ENCODE data around the gene ICE2.
"Not testable (repeated sequence)": the region's sequence is repeated elsewhere in the genome, so short reads cannot be mapped to it uniquely, and the experiment has no call there.

Gene ICE2

DNA sequence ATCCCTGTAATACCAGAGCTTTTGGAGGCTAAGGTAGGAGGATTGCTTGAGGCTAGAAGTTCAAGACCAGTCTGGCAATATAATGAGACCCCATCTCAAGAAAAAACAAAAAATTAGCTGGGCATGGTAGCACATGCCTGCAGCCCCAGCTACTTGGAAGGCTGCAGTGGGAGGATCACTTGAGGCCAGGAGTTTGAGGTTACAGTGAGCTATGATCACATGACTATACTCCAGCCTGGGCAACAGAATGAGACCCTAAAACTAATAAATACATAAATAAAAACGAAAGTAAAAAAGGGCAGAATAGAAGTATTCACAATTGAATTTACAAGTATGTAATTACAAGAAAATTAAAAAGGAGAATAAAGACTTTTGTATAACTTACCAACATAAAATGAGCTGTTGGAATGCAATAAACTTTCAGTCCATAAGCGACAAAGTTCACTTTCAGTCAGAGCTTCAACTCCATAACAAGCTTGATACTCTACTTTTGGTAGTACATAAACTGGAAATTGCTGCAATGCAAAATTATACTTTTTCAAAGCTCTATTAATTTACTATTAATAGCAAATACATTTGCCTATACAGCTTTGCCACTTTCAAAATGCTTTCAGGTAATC is 36.8 kb downstream of the ICE2 start:
- DNase-seq = no peak

DNA sequence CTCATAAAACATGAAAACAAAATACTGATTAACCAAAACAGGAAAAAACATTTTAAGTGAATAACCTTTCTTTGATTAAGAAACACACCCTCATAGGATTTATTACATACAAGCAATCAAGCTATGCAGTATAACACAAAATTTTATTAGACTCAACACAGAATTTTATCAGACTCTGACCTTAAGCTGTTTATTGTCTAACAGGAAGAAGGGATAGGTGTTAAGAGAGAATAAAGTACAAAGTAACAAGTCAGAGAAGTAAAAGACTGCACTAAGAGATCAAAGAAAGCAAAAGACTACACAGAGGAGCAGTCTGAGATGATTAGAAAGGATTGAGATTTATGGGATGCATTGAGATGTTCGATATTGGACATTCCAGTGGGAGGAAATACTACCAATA is 37.6 kb downstream of the ICE2 start:
- DNase-seq = no peak

DNA sequence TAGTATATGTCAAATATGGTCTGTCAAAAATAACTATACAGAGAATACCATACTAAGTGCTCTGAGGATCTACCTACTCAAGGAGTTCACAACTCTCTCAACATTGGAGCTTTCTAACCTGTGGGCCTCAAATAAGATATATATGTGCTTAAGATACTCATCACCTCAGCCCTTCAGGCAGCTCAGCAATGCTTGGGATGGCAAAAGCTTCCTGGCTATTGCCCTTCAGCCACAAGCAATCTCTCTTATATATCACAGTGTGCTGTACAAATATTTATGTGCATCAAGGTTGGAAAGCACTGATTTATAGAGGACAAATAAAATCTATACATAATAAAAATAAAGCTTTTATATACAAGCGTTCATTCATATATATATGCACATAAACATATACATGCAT is 40.3 kb downstream of the ICE2 start:
- no peak for DNase-seq

DNA sequence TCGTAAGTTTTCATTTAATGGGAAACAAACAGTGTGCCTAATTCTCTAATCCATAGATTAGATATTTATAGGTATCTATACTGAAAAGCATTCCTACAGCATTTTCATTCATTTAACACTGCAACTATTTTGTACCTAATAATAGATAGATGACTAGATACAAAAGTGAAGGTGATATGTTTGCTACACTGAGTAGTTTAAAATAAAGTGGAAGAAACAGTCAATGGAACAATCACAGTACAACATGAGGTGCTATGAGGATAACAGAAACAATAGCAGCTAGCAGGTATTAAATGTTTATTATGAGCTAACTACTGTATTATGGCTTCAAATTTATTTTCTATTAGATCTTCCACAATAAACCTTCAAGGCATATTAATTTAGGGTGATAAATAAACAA is 50.0 kb downstream of the ICE2 start:
- no peak for DNase-seq

DNA sequence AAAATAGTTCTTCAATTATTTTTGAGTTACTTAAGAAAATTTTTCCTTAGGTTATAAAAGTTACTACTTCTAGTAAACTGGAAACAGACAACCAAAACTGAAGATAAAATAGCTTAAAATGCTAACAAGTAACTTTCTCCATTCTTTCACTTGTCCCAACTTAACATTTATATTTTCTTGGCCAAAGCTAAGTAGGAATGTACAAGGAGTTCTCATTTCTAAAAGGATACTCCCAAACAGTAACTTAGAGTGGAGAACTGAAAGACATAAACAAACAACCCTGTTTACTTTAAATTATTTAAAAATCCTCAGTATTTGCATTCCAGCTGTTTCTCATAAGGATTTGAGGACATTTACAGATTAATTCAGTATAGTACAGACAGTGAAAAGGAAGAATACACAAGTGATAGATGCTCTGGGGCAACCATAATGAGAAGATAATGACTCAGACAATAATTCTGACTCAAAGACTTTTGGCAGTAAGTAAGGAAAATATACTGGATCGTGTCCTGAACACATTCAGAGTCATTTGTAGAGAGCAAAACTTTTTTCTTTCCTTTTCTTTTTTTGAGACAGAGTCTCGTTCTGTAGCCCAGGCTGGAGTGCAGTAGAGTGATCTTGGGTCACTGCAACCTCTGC is 52.0 kb downstream of the ICE2 start:
- no peak for DNase-seq

DNA sequence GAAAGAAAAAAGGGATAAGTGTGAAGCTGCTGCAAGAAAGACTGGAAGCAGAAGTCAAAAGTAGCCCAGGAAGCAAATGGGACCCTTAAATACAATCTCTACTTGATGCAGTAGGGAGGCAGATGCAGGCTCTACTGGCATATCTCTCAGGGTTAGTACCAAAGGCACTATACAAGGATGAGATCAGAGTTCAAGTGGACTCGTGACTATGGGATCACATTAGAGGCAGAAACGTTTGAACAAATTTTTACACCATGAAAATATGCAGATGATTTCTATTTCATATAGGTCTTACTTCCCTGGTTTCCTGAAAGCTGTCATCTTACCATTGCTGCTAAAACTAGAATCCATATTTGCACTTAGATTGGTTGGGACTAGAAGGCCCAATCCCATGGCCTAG is 53.5 kb downstream of the ICE2 start:
- no peak for DNase-seq

DNA sequence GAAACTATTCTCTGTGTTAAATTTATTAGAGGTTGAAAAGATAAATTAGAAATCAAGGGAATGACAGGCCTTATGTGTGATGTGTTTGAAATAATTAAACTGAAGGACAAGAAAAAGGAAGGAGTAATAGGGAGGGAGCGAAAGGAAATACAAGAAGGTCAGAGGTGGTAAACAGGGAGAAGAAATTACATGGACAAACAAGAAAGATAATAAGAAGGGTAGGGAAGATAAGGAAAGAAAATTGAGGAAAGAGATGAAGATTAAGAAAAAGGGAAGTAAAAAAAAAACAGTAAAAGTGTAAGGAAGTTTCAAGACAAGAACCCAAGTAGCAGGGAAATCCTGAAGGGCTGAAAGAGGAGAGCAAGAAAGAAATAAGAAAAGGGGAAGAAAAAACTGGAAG is 54.9 kb downstream of the ICE2 start:
- no peak for DNase-seq

DNA sequence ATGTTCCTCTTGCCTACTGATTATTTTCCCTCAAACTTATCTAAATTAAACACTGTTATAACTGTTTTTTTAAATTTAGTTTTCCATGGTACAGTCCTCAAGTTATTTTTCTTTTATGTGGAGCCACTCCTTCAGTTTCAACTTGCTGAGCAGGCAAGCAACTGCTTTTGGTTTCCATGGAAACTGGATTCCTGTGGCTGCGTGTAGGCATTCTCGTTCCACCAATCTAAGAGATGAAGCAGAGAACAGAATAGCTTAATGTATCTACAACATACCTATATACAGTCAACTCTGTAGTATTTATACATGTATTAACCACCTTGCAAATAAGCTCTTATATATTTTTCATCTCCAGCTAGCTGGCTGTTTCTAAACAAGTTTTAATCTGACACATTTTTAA is 55.4 kb downstream of the ICE2 start:
- peak; percentile 22 for DNase-seq

DNA sequence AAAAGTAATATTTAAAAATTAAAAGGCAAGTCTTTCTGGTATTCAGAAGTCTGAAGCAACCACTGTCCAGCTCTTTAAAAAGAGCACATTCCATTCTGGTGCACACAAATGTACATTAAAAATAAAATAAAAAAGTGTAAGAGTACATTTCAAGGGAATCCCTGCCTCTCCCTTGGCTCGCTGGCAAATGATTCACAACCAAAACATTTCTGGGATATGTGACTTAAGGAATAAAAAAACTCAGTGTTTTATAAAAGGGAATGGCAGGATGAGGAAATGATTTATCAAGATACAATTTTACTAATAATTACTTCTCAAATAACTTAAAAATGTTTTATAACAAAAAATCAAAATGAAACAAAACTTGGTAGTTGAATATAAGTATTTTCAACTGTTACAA is 57.4 kb downstream of the ICE2 start:
- no peak for DNase-seq

DNA sequence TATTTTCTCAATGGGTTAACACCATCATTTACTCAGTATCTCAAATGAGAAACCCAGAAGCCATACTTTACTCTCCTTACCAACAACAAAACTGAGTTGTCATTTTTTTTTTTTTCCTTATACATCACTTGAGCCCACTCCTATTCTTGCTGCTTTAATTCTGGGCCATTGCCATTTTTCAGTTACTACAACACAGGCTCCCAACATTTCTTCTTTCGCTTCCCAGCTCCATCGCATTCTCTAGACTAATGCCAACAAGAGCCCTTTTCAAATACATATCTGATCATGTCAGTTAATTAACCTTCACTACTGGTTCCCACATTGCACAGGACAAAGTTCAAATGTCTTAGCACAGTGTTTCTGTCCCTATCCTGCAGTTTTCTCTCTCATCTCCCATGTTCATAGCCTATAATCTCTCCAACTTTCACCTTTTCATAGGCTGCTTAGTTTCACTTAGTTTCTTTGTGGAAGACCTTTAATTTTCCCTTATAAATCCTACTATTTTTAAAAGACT is 58.7 kb downstream of the ICE2 start:
- DNase-seq = no peak

DNA sequence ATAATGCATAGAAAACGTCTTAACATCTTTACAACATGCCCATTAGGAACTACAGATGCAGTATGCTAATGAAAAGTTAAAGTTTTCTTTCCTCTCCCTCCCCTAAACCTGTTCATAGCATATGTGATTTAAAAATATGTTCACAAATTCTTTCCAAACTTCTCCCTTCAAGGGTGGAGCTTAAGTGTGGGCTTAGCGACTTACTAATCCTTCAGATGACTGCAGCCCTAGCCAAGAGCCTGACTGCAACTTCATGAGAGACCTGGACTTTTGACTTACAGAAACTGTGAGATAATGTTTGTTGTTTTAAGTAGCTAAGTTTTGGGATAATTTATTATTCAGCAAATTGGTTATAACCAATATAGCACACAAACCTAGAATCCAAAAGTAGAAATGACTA is 59.2 kb downstream of the ICE2 start:
- no peak for DNase-seq

DNA sequence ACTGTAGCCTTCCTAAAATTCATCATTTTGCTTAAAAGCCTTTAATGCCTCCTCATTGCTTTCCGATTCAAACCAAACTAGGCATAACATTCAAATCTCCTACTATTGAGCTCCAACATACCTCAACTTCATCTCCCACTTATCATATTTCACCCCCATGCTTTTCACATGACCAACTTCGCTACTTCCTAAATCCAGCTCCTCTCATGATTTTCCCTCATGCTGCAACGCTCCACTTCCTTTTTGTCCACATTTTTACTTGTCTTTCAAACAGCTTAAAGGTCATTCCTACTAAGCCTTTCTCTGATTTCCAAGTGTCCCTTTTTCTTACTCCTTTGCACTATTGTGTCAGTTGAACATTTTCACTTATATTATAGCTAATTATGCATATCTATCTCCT is 60.8 kb downstream of the ICE2 start:
- no peak for DNase-seq

DNA sequence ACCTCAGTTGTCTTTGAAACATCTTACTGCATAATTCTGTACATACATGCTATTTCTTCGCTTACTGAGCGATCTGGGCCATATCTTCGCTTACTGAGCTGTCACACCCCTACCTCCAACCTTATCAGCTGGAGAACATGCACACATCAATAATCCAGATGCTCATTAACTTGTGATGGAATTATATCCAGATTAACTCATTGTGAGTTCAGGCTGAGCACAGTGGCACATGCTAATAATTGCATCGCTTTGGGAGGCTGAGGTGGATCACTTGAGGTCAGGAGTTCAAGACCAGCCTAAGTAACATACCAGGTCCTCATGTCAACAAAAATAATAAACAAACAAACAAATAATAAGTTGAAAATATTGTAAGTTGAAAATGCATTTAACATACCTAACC is 61.8 kb downstream of the ICE2 start:
- no peak for DNase-seq

DNA sequence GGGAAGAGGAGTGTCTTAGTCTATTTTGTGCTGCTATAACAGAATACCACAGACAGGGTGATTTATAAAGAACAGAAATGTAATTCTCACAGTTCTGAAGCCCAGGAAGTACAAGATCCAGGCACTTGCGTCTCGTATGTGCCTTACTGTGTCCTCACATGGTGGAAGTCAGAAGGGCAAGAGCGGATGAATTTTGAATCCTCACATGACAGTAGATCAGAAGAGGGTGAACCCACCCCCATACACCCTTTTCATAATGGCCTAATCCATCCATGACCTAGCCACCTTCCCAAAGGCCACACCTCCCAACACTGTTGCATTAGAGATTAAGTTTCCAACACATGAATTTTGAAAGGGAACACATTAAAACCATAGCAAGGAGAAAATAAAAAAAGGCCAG is 62.5 kb downstream of the ICE2 start:
- no peak for DNase-seq

DNA sequence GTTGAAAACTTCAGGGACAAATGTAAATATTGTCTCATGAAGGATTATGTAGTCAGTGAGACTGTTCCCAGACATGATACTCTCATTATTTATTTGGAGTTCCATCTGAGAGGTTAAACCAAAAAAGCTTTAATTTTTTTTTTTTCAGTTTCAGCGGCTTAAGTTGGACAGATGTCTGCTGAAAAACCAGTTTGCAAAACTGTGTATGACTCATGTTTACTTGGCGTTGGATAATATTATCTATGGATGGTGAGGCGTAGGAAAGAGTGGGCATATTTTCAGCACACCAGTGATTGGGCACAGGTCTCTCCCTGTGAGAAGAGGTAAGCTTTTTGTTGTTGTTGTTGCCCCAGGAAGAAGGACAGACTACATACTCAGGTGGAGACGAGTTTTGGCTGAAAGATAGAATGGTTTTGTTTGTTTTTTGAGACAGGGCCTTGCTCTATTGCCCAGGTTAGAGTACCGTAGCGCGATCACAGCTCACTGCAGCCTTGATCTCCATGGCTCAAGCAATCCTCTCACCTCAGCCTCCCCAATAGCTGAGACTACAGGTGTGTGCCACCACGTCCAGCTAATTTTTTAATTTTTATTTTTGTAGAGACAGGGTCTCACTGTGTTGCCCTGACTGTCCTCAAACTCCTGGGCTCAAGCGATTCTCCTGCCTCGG is 64.8 kb downstream of the ICE2 start:
- no peak for DNase-seq

DNA sequence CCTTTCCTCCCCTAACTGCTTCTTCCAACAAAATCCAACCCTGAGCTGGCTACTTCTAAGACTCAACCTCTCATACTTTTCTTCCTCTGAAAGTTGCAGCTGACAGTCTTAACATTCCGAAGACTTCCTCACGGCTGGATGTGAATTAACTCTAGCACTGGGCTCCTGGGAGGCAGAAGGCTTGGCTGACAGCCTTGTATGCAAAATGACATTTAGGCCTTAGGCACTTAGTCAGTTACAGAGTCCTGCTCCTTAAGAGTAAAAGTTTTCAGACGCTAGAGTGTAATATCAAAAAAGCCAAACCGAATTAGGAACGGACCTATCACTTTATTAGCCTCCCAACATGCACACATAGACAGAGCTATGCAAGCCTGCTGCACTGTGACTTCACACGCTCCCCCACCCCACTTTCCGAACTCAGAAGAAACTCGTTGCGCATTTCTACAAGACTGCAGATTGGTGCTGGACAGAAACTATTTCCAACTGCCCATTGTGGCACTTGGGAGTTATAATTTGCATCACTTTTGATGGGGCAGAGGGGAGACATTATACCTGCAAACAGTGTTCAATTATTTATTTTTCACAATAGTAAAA is 65.6 kb downstream of the ICE2 start:
- DNase-seq = no peak

DNA sequence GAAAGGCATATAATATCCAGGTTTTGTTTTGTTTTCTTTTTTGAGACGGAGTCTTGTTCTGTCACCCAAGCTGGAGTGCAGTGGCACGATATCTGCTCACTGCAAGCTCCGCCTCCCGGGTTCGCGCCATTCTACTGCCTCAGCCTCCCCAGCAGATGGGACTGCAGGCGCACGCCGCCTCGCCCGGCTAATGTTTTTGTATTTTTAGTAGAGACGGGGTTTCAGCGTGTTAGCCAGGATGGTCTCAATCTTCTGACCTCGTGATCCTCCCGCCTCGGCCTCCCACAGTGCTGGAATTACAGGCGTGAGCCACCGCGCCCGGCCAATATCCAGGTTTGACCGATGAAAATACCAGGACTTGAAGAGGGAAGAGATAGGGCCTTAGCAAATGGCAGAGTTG is 66.1 kb downstream of the ICE2 start:
- DNase-seq = not testable (repeated sequence)

DNA sequence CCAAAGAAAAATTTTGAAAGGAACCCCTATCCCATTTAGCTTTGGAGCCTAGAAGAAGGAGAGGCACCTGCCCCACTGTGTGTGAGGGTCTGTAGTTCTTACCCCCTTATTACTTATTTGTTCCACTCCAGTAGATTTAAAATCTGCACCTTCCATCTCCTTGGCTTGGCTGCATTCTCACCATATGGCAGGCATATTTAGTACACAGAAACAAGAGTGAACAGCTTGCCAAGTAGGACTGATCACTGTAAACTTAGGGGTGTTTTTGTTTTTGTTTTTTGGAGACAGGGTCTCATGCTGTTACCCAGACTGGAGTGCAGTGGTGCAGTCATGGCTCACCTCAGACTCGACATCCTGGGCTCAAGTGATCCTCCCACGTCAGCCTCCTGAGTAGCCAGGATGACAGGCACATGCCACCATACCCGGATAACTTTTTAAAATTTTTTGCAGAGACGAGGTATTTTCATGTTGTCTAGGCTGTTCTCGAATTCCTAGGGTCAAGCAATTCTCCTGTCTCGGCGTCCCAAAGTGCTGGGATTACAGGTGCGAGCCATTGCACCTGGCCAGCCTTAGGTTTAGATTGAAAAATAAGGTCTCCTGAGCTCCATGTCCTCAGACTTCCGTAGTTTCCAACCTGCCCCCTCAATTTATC is 67.0 kb downstream of the ICE2 start:
- no peak for DNase-seq

DNA sequence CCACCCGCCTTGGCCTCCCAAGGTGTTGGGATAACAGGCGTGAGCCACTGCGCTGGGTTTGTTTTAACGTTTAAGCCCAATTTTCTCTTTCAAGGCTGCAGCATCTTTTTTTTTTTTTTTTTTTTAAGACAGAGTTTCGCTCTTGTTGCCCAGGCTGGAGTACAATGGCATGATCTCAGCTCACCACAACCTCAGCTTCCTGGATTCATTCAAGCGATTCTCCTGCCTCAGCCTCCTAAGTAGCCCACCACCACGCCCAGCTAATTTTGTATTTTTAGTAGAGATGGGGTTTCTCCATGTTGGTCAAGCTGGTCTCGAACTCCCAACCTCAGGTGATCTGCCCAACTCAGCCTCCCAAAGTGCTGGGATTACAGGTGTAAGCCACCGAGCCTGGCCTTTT is 68.6 kb downstream of the ICE2 start:
- DNase-seq = not testable (repeated sequence)

DNA sequence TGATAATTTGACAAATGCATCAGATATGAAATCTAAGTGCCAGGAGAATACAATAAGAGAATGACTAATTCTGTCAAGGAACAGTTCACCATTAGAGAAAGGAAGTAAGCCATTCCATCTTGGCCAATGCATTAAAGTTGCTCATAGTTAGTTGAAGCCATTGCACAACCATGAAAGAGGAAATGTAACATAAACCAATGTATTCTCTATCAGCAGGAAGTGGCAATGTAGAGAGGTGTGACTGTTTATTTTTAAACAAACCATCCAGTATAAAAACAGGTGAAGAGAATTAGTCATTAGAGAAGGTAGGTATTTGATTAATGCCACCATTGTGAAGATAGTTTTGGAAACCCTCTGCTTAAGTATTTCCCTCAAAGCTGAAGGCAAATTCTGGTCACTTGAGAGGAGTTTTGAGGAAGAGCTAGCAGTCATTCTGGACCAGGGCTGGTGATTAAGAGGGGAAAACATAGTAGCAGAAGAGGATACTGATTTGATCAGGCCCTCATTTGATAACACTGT is 70.4 kb downstream of the ICE2 start:
- DNase-seq = peak; percentile 59

DNA sequence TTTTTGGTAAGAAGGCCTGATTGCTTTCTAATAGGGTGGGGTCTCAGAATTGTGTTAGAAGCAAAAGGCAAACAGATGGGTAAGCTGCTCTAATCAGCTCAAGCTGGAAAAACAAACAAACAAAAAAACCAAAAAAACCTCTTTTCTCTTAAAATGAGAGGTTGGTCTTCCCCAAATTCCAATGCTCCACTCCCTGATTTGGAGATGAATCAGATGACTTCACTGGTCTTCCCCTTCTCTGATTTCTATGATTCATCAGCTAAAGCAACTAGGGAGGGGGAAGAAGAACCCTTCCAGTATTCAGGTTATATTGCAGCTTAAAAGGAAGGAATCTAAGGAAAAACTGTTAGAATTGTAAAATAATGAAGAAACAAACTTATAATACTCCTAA is 71.5 kb downstream of the ICE2 start:
- DNase-seq = no peak

DNA sequence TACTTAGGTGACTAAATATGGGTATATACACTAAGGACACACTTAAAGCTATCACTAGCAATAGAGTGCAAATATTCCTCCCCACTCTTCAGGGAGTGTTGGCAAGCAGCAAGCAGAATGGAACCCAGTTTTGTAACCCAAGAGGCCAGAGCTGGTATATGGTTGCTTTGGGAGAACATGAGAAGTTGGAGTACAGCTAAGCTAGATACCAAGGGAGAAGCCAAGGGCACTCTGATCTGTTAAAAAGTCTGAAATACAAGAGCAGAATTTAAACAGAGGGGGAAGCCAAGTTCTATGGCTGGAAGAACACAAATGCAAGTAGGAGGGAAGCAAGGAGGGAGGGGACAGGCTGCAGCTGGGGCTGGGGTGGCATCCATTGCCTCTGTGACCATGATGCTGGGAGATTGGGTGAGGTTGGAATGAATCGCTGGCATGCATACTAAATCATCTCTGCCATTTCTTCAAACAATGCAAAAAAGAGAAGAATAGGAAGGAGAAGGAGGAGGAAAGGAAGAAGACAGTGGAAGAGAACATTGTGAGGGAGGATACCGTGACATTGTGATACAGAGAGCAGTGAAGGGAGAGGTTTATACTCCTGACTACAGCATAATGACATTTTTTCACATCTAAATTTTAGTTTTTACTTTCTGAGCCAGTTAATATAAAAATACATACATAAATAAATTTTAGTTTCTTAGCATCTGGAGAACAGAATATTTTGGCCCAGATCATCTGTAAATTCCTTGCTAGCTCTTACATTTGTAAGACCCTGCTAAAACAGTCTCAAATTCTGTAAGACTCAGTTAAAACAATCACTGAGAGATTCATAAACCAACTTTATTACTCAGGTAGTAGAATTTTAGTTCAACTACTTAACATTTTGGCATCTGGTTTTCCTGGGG is 72.2 kb downstream of the ICE2 start:
- no peak for DNase-seq

Data from activated CD4-positive, alpha-beta T cell treated with anti-CD3 and anti-CD28 coated beads, Interleukin-10, Interleukin-2, amounts not matched to agents 100 ng/mL and 50 ng/mL, durations not matched to agents 16 hours and 8 hours (primary cell).